Endothelial cell of umbilical vein (primary cell): ENCODE data around the gene SORCS3.

Experiments
- CTCF ChIP-seq, 2 donors: IDR thresholded peaks; 1 replicate in 1 of 2; 2 replicates in 1 of 2; pipeline ENCODE4 v1.5.1; 2011; ENCODE audit warnings: low read length in 2 of 2, mild to moderate bottlenecking in 2 of 2, moderate library complexity in 2 of 2, control low read depth in 1 of 2, inconsistent platforms in 1 of 2, low read depth in 1 of 2; ENCODE audit not compliant: insufficient read depth in 1 of 2; ENCODE audit errors: extremely low read depth in 1 of 2
- EZH2 ChIP-seq: IDR thresholded peaks from 2 replicates; pipeline ENCODE4 v1.6.1; 2012; ENCODE audit warnings: borderline replicate concordance, low read depth, mild to moderate bottlenecking, moderate library complexity, low read length, inconsistent platforms; ENCODE audit not compliant: severe bottlenecking
- FOS ChIP-seq: IDR thresholded peaks from 2 replicates; pipeline ENCODE4 v1.6.1; 2011; ENCODE audit warnings: mild to moderate bottlenecking, low read length, moderate library complexity, borderline replicate concordance; ENCODE audit not compliant: insufficient read depth
- GATA2 ChIP-seq: IDR thresholded peaks from 2 replicates; pipeline ENCODE4 v1.7.0; 2011; ENCODE audit warnings: low read depth, mild to moderate bottlenecking, moderate library complexity, mixed read lengths, low read length; ENCODE audit not compliant: insufficient read length, insufficient read depth
- JUN ChIP-seq: IDR thresholded peaks from 2 replicates; pipeline ENCODE4 v1.6.1; 2011; ENCODE audit warnings: borderline replicate concordance, low read depth; ENCODE audit not compliant: insufficient read length, insufficient read depth
- MAX ChIP-seq: IDR thresholded peaks from 2 replicates; pipeline ENCODE4 v1.6.1; 2011; ENCODE audit not compliant: insufficient read depth, insufficient read length
- POLR2A ChIP-seq: IDR thresholded peaks from 2 replicates; pipeline ENCODE4 v1.6.1; 2012; ENCODE audit warnings: low read depth, mild to moderate bottlenecking, control low read depth, low read length
- POLR2AphosphoS5 ChIP-seq: IDR thresholded peaks from 2 replicates; pipeline ENCODE4 v1.6.1; 2012; ENCODE audit warnings: low read depth, mild to moderate bottlenecking, control low read depth, low read length, moderate library complexity; ENCODE audit not compliant: insufficient read depth

GRCh38 chr10:104816501-104816900, 175.4 kb downstream of the SORCS3 start:
- TF ChIP-seq CTCF (IDR thresholded peaks at IDR 0.05; ENCODE audit: extremely low read depth in 1 of 2, insufficient read depth in 1 of 2, low read depth in 1 of 2, low read length in 2 of 2) = no peak
- TF ChIP-seq MAX = no peak
- TF ChIP-seq POLR2A = no peak
- no peak for TF ChIP-seq EZH2
- no peak for TF ChIP-seq GATA2
- TF ChIP-seq POLR2AphosphoS5 = no peak
- no peak for TF ChIP-seq FOS
- no peak for TF ChIP-seq JUN
